Superior temporal gyrus (tissue), 1 donor: ENCODE results near the gene DST.
"Not testable (repeated sequence)": the region's sequence is repeated elsewhere in the genome, so short reads cannot be mapped to it uniquely, and the experiment has no call there.

Experiments used
- DNase-seq: peaks from one replicate; pipeline ENCODE4 v3.0.0-alpha.2; 2016; ENCODE audit errors: extremely low spot score

The DST gene

DNA sequence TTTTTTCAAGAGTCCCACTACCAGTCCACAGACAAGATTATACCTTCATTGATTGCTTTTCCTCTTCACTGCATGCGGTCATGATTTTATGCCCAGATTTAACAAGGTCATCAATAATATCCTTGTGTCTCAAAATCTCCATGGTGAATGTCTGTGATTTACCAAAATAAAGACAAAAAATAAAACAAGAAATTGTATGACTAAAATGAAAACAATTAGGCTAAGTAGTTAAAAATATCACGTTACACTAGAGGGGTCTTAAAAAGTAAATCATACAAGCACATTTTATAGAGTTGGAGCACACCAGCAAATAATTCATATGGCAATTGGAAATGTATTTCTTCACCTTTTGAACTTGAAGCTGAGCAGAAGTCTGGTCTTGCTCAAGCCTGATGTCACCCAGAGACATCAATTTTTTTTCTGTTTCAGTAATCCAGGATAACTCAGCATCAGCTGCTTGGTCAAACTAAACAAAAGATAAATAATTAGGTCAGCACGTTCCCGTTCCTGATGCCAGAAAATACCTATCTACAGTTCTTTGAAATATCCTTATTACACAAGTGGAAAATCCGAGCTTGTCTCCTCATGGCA lies 125.4 kb downstream of the DST start:
- no peak for DNase-seq

DNA sequence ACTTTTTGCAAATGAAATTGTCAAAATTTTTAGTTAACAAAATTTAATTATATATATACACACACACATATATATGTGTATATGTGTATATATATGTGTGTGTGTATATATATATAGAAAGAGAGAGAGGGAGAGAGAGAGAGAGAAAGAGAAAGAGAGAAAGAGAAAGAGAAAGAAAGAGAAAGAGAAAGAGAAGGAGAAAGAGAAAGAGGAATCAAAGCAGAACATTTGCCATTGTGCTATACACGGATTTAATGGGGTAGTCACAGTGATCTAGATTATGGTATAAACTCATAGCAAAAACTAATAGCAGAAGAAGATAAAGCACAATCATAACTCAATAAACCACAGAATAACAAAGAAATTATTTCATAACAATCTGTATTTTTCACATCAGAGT lies 126.7 kb downstream of the DST start:
- no peak for DNase-seq

DNA sequence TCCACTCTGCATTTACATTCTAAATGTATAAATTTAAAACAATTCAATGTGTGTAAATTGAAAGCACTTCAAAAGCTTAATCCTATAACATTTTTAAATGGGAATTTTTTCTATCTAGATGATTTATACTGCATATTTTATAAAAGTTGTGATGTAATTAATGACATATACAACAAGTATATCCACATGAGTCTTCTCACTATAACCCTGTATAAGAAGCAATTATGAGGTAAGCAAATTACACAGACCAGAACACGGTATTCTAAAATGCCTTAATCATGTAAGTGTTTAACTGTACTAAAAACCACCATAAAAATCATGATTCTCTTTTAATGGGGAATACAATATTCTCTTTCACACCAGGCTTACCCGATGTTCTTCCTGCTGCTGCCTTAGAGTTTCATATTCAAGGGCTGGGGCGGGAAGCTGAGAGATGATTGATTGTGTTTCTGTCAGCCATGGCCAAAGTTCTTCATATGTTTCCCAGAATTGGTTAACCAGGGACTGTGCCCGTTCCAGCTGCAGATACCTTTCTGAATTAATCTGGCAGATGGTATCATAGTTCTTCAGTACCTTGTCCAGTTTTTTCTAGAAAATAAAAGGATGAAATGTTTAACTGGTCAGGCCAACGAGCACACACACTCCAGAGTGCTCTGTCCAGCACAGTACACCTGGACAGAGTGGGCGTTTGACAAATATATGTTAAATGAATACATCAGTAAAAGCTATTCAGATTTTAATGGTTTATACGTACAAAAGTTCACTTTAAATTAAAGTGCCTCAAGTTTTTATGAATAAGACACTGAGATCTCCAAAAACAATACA lies 127.4 kb downstream of the DST start:
- no peak for DNase-seq

DNA sequence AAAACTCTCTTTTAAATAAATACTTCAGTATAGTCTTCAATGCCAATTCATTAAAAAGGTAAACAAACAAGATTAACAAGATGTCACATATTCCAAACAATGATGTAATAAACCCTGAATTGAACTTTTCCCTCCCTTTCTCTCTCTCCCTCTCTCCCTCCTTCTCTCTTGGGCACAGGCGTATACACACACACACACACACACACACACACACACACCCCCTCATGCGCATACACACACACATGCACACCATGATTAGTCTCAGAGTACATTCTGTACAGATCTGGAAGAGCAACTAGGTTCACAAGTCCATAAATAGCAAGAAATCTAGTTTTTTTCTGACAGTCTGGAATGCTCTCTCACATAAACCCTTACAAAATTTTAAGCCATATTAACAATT lies 128.3 kb downstream of the DST start:
- no peak for DNase-seq

DNA sequence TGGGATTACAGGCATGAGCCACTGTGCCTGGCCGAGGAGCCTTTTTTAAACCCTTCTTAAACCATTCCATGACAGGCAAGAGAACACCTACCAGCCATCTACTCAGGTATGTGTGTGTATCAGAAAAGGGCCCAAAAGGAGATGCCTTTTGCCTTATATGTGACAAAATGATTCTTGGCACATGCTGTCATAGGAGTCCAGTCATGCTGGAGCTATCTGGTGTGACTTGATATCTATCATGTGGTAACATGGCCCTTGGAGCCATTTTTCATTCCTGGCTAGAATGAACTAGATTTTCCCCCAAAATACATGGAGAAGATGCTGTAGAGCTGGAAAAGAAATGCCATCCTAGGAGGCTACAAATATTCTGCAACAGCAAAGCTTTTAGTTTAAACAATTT lies 129.1 kb downstream of the DST start:
- DNase-seq = no peak

DNA sequence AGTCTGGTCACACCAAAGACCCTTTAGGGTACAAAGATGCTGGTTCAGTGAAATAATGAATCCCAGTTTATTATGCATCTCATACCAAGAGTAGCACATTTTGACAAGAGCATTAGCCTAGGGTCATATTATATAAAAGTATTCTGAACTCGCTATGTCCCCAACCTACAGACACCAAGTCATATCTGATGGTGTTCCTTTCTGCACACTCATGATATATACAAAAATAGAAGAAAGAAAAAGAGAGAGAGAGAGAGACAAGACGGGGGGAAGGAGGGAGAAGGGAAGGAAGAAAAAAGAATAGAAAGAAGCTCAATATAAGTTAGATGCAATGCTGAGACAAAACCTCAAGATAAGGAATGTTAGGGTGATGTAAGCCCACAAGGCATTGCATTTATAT lies 131.1 kb downstream of the DST start:
- DNase-seq = no peak

DNA sequence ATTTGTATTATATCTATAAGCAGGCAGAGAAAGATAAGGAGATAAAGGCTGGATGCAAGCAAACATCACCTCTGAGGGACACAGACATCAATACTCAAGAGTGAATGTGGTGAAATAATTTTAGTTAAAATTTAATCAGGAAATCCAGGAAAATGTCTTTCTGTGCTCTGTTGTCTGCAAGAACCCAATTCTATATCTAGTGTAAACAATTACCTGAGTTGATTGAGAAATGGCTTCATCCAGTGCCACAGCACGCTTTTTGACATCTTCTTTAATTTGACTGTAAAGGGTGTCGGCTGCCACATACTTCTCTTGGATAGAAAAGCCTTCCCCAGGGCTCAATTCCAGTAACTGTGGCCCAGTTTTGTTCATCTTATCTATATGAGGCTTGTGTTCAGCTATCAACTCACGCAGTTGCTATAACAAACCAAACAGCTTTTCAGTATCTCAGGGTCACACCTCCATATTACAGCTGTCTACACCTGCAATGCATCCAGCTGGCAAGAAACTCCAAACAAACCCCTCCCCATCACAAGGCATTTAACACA lies 131.6 kb downstream of the DST start:
- DNase-seq = no peak

DNA sequence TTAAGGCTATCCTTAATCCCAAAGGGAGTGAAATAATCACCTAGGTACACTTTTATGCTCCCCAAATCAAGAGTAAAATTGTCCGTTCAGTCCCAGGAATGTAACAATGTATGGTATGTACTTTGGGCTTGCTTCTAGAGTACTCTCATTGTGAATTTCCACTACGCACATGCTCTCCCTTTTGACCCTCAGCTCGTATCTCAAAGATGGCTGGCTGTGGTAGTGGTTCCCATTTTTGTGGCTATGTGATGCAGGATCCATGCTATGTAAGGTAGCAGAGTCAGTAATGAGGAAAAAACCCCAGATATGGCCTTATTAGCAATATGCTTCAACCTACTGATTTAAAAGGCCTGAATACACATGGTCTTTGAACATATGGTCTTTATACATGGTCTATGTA lies 133.7 kb downstream of the DST start:
- DNase-seq = no peak

DNA sequence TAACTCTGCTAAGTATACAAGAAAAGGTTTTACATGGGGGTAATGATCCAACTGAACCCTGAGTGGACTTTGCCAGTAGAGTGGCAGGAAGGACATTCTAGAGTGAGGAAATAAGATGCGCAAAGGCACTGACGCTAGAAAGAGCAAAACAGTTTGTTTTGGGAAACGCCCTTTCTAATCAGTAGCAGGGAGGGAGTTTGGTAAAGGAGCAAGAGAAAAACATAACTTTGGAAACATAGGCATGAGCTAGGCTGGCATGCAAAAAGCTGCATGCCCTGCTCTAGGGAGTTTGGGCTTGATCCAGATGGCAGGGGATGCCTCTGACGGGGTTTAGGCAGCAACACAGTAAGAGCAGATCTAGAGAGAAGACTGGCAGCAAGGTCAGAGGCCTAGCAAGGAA lies 135.2 kb downstream of the DST start:
- no peak for DNase-seq

DNA sequence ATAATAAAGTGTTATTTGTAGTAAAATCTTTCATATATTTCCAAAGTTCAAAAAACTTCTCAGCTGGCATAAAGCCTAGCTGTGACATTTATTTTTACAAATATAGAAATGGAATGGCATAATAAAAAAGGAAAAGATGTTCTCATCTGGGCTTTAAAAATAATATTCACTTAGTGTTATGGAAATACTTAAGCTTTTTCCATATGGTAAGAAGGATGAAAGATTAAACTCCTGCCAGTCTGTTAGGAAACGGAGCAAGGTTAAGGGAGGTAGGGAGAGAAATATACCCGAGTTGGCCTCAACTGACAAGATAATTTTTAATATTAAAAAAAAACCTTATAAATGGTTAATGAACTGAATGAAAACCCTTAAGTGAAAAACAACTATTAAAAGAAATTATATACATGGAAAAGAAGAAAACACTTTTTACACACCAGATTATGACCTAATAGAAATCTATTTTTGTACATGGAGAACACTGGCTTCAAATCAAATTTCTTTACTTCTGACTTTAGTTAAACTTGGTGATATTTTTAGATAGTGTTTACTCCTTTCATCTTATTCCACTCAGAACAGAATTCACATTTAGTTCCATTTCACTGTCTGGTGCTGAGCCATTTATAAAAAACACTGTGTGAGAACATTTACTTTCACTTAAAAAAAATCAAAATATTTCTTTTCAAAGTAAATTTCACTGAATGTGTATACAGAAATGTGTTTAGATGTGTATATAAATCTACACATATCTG lies 137.0 kb downstream of the DST start:
- no peak for DNase-seq

DNA sequence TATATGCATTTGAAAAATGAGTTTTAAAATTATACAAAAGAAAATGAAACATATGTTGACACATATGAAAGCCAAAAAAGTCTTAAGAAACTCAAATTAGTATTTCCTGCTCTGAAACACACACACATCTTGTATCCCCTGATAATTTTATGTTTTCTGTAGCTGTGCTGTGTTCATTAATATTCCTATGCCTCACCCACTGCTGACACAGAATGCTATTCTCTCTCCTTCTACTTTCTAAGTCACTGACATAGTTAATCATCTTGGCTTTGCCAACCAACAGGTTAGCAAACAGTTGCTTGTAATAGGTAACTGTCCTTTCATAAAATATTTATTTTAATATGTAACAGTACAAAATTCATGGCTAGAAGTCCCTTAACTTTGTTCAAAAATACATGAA lies 140.7 kb downstream of the DST start:
- DNase-seq = no peak

DNA sequence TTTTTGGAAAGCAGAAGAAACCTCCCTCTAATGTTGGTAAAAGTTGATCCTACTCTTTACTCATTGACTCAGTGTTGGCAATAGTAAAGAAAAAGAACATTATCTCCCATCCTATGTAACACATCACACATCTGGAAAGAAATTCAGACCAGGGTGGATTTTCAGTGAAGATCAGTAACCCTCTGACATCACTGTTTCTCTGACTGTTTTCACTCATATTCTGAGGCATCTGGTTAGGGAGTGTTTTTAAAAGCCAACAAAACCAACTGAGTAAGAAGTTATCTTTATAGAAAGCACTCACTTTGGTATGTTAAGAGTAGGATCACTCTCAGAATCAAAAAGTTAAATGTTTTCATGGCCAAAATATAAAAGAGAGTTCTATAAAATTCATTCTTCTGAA lies 143.6 kb downstream of the DST start:
- DNase-seq = no peak

DNA sequence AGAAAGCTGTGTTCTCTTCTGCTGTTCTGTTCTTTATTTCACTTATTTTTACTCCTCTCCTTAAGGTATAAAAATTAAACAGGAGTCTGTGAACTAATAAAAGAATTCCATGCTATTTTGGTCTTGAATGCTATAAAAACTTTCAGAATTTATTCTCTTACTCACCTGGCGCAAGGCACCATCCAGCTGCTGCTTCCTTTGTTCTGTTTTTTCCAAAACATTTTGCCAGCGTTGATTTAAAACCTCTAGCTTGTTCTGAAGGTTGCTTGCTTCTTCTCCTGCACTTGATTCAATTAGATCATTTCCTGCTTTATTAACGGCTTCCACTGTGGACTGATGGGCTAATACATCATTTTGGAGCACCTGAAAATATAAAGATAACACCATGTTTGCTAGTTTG lies 145.0 kb downstream of the DST start:
- DNase-seq = no peak

DNA sequence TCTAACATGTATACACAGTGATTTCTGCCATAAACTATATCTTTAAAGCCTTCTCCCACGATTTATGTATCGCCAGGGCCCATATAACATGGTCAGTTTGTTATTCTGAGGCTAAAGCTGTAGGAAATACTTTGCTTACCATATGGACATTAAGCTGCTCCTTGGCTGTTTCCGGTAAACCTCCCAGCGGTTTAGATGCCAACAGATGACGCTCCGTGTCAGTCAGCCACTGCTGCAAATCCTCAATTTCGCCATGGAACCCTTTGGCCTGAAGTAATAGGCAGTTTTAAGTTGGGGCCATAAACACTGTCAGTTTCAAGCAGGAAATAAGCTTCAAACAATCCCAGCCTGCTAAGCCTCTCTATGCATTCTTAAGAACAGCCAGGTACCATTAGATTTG lies 145.4 kb downstream of the DST start:
- DNase-seq = no peak

DNA sequence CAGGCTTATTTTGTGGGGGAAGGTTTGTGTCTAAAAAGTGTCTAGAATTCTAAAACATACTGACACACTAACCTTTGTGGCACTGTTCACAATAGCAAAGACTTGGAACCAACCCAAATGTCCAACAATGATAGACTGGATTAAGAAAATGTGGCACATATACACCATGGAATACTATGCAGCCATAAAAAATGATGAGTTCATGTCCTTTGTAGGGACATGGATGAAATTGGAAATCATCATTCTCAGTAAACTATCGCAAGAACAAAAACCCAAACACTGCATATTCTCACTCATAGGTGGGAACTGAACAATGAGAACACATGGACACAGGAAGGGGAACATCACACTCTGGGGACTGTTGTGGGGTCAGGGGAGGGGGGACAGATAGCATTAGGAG lies 146.0 kb downstream of the DST start:
- not testable (repeated sequence) for DNase-seq

DNA sequence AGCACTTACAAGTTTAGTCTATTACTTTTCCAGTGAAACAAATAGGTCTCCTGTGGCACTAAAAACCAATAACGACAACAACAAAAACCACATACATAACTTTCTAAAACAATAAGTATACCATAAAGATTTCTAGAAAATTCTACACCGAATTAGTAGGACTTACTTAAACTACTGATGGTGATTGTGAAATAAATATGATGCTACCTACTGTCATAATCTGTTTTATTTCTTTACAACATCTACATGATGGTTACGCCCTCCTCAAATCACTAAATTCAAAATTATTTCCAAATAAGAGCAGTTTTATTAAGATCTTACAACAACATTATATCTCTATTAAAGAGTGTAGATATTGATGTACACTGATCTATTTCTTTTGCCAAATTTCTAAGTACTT lies 147.0 kb downstream of the DST start:
- DNase-seq = no peak

DNA sequence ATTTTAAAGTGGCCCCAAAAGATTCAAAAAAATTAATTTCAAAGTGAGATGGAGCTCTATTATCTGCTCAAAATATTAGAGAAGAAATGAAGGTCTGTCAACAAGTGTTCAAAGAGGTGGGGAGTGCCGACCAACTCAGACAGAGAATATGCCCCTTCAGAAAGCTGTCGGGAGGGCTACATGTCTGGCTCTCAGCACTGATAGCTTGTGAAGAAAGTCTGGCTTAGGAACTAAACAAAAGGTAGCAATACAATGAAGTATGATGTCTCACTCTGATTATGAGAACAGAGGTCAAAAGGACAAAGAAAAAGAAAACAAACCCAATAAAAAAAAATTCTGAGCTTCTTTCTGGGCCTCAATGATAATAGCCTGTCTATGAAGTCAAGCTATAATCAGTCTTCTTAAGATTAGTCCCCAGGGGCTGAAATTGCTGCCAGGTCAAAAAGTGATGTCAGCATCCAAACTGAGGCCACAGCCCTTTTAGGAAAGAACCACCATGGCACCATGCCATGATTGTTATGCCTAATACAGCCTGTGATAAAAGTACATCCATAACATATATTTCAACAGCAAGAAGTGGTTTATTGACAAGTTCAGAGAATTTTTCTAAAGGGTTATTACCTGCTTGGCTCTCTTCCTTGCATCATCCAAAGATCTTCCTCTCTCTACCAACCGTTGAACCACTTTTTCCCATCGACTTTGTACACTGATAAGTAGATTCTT lies 150.9 kb downstream of the DST start:
- no peak for DNase-seq

DNA sequence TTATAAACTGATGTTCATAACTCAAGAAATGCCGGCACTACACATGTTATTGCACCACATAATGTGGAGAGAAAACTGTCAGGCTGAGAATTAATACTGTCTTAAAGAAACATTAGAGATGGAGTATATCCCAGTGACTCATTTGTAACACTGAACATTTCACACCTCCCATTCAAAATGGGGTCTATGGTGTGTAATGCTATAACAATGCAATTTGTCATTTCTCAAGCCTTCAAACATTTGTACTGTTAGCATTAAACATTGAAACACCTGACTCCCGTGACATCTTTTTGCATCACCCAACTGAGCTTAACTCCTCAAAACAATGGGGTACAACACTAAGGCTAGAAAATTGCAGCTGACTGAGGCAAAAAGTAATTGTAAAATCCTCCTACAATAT lies 151.7 kb downstream of the DST start:
- peak; percentile 33 for DNase-seq

DNA sequence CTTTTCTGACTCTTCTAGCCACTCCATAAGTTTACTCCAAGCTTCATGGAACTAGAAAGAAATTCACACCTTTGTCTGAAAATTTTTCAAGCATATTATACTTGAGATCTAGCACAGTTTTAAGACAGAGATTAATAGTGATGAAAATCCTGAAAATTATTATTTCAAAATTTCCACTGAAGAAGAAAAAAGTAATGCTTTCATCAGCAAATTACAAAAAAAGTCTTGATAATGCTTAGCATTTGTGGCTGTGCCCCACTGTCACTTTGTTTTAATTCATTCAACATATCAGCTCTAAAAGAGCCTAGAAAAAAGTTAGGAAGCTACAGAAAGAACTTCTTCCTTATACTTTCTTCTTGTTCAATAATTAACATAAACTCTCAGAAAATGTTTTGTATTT lies 153.1 kb downstream of the DST start:
- no peak for DNase-seq

DNA sequence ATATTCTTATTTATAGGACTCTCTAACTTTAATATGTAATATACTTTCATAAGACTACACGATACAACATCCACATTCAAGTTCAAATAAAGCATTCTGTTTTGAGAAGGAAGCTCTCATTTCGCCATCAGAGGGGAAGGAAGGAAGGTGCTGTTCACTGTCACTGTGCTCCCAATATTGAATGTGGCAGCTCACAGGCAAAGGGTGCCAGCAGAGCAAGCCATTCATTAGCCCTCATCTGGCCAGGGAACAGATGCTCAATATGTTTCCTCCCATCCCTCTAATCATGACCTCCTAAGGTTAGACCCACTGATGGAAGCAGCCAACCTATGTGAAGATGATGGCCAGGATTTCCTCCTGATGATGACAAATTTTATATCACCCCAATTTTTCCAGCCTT lies 154.4 kb downstream of the DST start:
- DNase-seq = no peak

DNA sequence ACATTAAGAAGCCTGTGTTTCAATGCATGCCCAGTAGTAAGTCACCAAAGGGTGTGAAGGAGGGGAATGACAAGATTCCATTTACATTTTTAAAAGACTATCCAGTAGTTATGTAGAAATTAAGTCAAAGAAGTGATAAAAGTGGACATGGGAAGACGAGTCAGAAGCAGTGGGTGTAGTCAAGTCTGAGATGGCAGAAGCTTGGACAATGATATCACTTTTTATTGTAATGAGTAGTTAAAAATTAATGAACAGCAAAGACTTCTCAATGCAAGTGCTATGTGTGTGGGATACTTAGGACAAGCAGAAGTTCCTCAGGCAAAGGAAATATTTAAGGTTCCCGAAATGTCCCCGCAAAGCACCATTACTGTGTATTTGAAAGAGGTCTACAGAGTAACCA lies 156.0 kb downstream of the DST start:
- no peak for DNase-seq

DNA sequence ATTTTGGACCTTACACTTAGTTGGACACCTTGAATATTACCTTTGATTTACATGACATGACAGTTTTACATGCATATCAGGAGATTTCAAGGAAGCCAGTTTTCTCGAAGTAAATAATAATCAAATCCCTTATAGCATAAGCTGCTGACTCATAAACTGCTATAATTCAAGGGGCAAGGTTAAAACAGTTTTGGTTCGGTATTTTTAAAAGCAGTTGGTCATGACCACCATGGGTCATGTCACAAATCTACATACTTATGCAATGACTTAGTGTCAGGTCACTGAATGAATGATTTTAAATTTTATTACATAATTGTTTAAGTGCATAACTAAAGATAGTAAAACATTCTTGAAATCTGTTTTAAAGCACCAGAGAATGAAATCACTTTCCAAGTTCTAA lies 158.0 kb downstream of the DST start:
- DNase-seq = no peak
